ENCODE results near the gene SLC35F3. TPM values are rescaled to one million over a fixed set of nuclear protein-coding genes. Genes with fewer than 3 reads are reported as not detected.

The SLC35F3 gene
- total and polyA plus RNA-seq, 2 donors from 2014 or later, result 0.41 to 0.66 TPM

GRCh38 chr1:234062166-234062565 is 157.7 kb downstream of the SLC35F3 start:
- H3K4me3 ChIP-seq (ENCODE audit: low read length in 3 of 3), result no peak overlapping the region
- DNase-seq, result no peak
- intact Hi-C loops (cut with DNase I), result no loop called here
- no peaks in the 10 kb centered on the region for H3K36me3 ChIP-seq (ENCODE audit: control insufficient read depth in 2 of 3, insufficient read depth in 3 of 3, low read length in 3 of 3)
- no peak for TF ChIP-seq CTCF (IDR thresholded peaks at IDR 0.05; ENCODE audit: borderline replicate concordance, extremely low read depth, insufficient read depth)
- H3K9ac ChIP-seq (ENCODE audit: low read length in 3 of 3), result no peak overlapping the region
- no peaks in the 10 kb centered on the region for H3K9me3 ChIP-seq (ENCODE audit: control insufficient read depth in 2 of 3, insufficient read depth in 1 of 3, low read length in 3 of 3)
- no peaks in the 10 kb centered on the region for H3K4me1 ChIP-seq (ENCODE audit: control insufficient read depth in 2 of 3, insufficient read depth in 2 of 3, low read depth in 1 of 3, low read length in 3 of 3)
- no peak overlapping the region for H3K27ac ChIP-seq (ENCODE audit: low read depth in 2 of 2, low read length in 2 of 2)
- no peaks in the 10 kb centered on the region for H3K27me3 ChIP-seq (ENCODE audit: control insufficient read depth, insufficient read depth, low read length)
- FAIRE-seq, result no peak

- H3K4me3 ChIP-seq (ENCODE audit: low read length in 3 of 3), result no peak overlapping the region
- H3K27me3 ChIP-seq (ENCODE audit: control insufficient read depth, insufficient read depth, low read length), result no peaks in the 10 kb centered on the region
- FAIRE-seq, result peak; percentile 54
- H3K4me1 ChIP-seq (ENCODE audit: control insufficient read depth in 2 of 3, insufficient read depth in 2 of 3, low read depth in 1 of 3, low read length in 3 of 3), result no peaks in the 10 kb centered on the region
- H3K27ac ChIP-seq (ENCODE audit: low read depth in 2 of 2, low read length in 2 of 2), result no peak overlapping the region
- no peaks in the 10 kb centered on the region for H3K36me3 ChIP-seq (ENCODE audit: control insufficient read depth in 2 of 3, insufficient read depth in 3 of 3, low read length in 3 of 3)
- no peak overlapping the region for H3K9ac ChIP-seq (ENCODE audit: low read length in 3 of 3)
- DNase-seq, result peak; percentile 60 to 90 (median 72)
- no peaks in the 10 kb centered on the region for H3K9me3 ChIP-seq (ENCODE audit: control insufficient read depth in 2 of 3, insufficient read depth in 1 of 3, low read length in 3 of 3)
- TF ChIP-seq CTCF (IDR thresholded peaks at IDR 0.05; ENCODE audit: borderline replicate concordance, extremely low read depth, insufficient read depth), result peak; percentile 82
- intact Hi-C loops (cut with DNase I), result no loop called here
These were observed 161.4 kb downstream of the SLC35F3 start for GRCh38 chr1:234065794-234066447.

- Histone ChIP-seq H3K9ac (ENCODE audit: low read length in 3 of 3) (no peak overlapping the region), H3K9me3 (ENCODE audit: control insufficient read depth in 2 of 3, insufficient read depth in 1 of 3, low read length in 3 of 3) (no peaks in the 10 kb centered on the region), H3K27ac (ENCODE audit: low read depth in 2 of 2, low read length in 2 of 2) (no peak overlapping the region), H3K36me3 (ENCODE audit: control insufficient read depth in 2 of 3, insufficient read depth in 3 of 3, low read length in 3 of 3) (no peaks in the 10 kb centered on the region), H3K27me3 (ENCODE audit: control insufficient read depth, insufficient read depth, low read length) (no peaks in the 10 kb centered on the region), H3K4me3 (ENCODE audit: low read length in 3 of 3) (no peak overlapping the region), H3K4me1 (ENCODE audit: control insufficient read depth in 2 of 3, insufficient read depth in 2 of 3, low read depth in 1 of 3, low read length in 3 of 3) (no peaks in the 10 kb centered on the region)
- FAIRE-seq, result no peak
- DNase-seq, result peak in 4 of 5 donors; percentile 40 to 52 (median 43)
- intact Hi-C loops (cut with DNase I), result no loop called here
- no peak for TF ChIP-seq CTCF (IDR thresholded peaks at IDR 0.05; ENCODE audit: borderline replicate concordance, extremely low read depth, insufficient read depth)
These were observed 163.3 kb downstream of the SLC35F3 start for GRCh38 chr1:234067581-234068337.

Measured in kidney (tissue), 14 donors.